OCI-LY3 (cell line): ENCODE measurements around the gene CEBPZ.

Source experiments
- EZH2phosphoT487 ChIP-seq: fragments of 200-600 bp; shearing (Covaris generic); IDR thresholded peaks from 2 replicates; pipeline ENCODE4 v1.6.1; 2018; ENCODE audit warnings: antibody characterized with exemption, mixed run types, low read depth
- TF ChIP-seq, protein P1 (sequence below): fragments of 200-600, 300-600 bp; sonication (generic); IDR thresholded peaks from 2 replicates; pipeline ENCODE4 v1.5.1; 2014; ENCODE audit warnings: antibody characterized with exemption, low read length, low read depth

- TF ChIP-seq, protein P1, sequence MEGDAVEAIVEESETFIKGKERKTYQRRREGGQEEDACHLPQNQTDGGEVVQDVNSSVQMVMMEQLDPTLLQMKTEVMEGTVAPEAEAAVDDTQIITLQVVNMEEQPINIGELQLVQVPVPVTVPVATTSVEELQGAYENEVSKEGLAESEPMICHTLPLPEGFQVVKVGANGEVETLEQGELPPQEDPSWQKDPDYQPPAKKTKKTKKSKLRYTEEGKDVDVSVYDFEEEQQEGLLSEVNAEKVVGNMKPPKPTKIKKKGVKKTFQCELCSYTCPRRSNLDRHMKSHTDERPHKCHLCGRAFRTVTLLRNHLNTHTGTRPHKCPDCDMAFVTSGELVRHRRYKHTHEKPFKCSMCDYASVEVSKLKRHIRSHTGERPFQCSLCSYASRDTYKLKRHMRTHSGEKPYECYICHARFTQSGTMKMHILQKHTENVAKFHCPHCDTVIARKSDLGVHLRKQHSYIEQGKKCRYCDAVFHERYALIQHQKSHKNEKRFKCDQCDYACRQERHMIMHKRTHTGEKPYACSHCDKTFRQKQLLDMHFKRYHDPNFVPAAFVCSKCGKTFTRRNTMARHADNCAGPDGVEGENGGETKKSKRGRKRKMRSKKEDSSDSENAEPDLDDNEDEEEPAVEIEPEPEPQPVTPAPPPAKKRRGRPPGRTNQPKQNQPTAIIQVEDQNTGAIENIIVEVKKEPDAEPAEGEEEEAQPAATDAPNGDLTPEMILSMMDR = no peak
- TF ChIP-seq EZH2phosphoT487 = no peak
Observed at GRCh38 chr2:37276291-37276690, 44.9 kb upstream of the CEBPZ start.
